Ishikawa (cell line): ENCODE data around the gene ENOX2.

Experiments
- CEBPB ChIP-seq: IDR thresholded peaks from 2 replicates; pipeline ENCODE4 v1.6.1; 2012
- CREB1 ChIP-seq: IDR thresholded peaks from 2 replicates; pipeline ENCODE4 v1.6.1; 2012; ENCODE audit warnings: low read depth
- EP300 ChIP-seq: IDR thresholded peaks from 2 replicates; pipeline ENCODE4 v1.6.1; 2012; ENCODE audit warnings: borderline replicate concordance
- FOXM1 ChIP-seq: IDR thresholded peaks from 2 replicates; pipeline ENCODE4 v1.6.1; 2012; ENCODE audit warnings: low read depth, borderline replicate concordance
- MAX ChIP-seq: IDR thresholded peaks from 2 replicates; pipeline ENCODE4 v1.6.1; 2012
- NFIC ChIP-seq: IDR thresholded peaks from 2 replicates; pipeline ENCODE4 v1.6.1; 2012
- RAD21 ChIP-seq: IDR thresholded peaks from 2 replicates; pipeline ENCODE4 v1.6.1; 2012; ENCODE audit warnings: low read depth
- REST ChIP-seq: IDR thresholded peaks from 2 replicates; pipeline ENCODE4 v1.6.1; 2012; ENCODE audit warnings: low read depth, mild to moderate bottlenecking
- TEAD4 ChIP-seq: IDR thresholded peaks from 2 replicates; pipeline ENCODE4 v1.6.1; 2012
- YY1 ChIP-seq: IDR thresholded peaks from 2 replicates; pipeline ENCODE4 v1.6.1; 2012; ENCODE audit warnings: low read depth

- TF ChIP-seq CREB1 (no peak), REST (no peak), MAX (no peak), EP300 (no peak), RAD21 (no peak), FOXM1 (no peak), YY1 (no peak), NFIC (no peak), CEBPB (no peak), TEAD4 (no peak)
These were observed 226.1 kb downstream of the ENOX2 start for GRCh38 chrX:130676861-130677260.
